Hepatocyte (in vitro differentiated cells): ENCODE results near the gene CELSR1.

Experiments used
- CTCF ChIP-seq: fragments of 200-600 bp; sonication (generic); IDR thresholded peaks from 2 replicates; pipeline ENCODE4 v1.5.1; 2016; ENCODE audit warnings: antibody characterized with exemption, mild to moderate bottlenecking; ENCODE audit not compliant: poor library complexity
- EZH2 ChIP-seq: fragments of 200-600 bp; sonication (generic); IDR thresholded peaks from 2 replicates; pipeline ENCODE4 v1.6.1; 2016; ENCODE audit warnings: antibody characterized with exemption, mild to moderate bottlenecking, borderline replicate concordance
- EZH2phosphoT487 ChIP-seq: fragments of 200-600 bp; sonication (generic); IDR thresholded peaks from one replicate; pipeline ENCODE4 v1.6.1; 2018; ENCODE audit warnings: antibody characterized with exemption, mild to moderate bottlenecking, low read depth, moderate library complexity; ENCODE audit not compliant: unreplicated experiment, severe bottlenecking

DNA sequence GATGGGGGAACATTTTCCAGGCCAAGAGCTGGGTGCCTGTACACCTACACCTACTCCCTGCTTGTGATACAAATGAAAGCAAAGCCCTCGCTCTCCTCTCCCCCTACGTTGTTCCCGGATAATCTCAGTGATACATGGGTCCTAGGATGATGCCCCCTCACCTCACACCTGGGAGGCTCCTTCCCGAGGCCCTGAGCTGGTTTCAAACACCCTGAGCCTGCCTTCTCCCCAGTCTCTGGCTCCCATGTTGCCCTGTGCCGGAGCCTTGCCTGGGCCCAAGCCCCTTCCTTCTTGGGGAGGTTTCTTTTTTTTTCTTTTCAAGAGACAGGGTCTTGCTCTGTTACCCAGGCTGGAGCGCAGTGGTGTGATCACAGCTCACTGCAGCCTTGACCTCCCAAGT lies 178.7 kb downstream of the CELSR1 start:
- TF ChIP-seq CTCF (no peak), EZH2 (no peak), EZH2phosphoT487 (no peak)
